COLO829 (cell line): ENCODE data around the gene NECTIN2.
"Not testable (repeated sequence)": the region's sequence is repeated elsewhere in the genome, so short reads cannot be mapped to it uniquely, and the experiment has no call there.

Source experiments
- DNase-seq: peaks from one replicate; pipeline ENCODE4 v3.0.0; 2012; ENCODE audit warnings: low spot score

Gene NECTIN2

GRCh38 chr19:44851427-44851826 is 5.3 kb downstream of the NECTIN2 start:
- DNase-seq: no peak

GRCh38 chr19:44855606-44856005 is 9.5 kb downstream of the NECTIN2 start:
- no peak for DNase-seq

- no peak for DNase-seq
Observed at GRCh38 chr19:44856421-44857083, 10.5 kb downstream of the NECTIN2 start.

DNA sequence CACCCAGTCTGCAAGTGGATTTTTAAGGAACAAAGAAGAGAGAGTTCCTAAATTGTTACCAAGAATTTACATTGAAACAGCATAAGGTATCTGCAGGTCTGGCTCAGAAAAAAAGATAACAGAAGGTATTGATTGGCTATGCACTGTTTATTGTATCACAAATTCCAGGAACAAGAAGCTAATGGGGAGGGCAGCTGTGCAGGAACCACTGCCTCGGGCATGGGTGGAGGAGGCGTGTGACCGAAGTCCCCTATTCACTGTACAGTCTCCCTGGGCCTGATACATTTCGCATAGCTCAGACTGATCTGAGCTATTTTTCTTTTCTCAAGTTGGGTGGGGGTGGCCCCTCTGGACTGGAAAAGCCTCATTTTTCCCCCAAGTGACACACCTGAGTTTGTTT is 11.7 kb downstream of the NECTIN2 start:
- DNase-seq: no peak

- DNase-seq: not testable (repeated sequence)
Observed at GRCh38 chr19:44861576-44861975, 15.5 kb downstream of the NECTIN2 start.

- no peak for DNase-seq
Observed at GRCh38 chr19:44863990-44864389, 17.9 kb downstream of the NECTIN2 start.

DNA sequence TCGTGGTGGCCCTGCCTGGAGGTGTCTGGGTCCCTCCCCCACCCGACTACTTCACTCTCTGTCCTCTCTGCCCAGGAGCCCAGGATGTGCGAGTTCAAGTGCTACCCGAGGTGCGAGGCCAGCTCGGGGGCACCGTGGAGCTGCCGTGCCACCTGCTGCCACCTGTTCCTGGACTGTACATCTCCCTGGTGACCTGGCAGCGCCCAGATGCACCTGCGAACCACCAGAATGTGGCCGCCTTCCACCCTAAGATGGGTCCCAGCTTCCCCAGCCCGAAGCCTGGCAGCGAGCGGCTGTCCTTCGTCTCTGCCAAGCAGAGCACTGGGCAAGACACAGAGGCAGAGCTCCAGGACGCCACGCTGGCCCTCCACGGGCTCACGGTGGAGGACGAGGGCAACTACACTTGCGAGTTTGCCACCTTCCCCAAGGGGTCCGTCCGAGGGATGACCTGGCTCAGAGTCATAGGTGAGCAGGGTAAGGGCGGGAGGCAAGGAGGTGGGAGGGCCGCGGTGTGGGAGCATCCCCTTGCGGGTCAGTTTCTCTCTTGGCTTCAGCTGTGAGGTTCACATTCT is 19.2 kb downstream of the NECTIN2 start:
- no peak for DNase-seq

DNA sequence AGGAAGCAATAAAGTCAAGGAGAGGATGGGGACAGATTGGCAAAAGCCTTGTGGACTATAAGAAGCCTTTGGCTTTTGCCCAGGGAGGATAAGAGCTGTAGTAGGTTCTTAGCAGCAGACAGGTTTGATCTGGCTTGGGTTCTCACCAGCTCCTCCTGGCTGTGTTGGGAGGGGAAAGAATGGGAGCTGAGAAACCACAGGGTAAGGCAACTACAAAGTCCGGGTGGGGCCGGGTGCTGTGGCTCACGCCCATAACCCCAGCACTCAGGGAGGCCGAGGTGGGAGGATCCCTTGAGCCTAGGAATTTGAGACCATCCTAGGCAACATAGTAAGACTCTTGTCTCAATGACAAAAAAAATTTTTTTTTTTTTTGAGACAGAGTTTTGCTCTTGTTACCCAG is 20.6 kb downstream of the NECTIN2 start:
- DNase-seq: no peak

GRCh38 chr19:44867578-44867977 is 21.5 kb downstream of the NECTIN2 start:
- DNase-seq: no peak

GRCh38 chr19:44869733-44870470 is 23.8 kb downstream of the NECTIN2 start:
- no peak for DNase-seq

GRCh38 chr19:44871809-44872208 is 25.7 kb downstream of the NECTIN2 start:
- no peak for DNase-seq

DNA sequence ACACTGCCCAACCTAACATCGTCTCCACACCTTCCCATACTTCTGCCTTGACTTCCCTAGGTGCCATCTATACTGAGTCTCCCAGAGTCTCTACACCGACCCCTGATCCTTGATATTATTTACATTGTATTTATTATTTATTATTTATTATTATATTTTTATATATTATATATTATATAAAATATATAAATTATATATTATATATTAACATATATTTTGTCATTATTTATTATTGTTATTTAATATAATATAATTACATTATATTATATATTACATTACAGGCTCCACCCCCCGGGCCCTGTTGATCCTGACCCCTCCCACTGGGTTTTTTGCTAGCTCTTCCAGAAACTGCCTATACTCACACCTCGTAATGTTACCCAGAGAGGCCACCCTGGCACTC is 26.6 kb downstream of the NECTIN2 start:
- no peak for DNase-seq

DNA sequence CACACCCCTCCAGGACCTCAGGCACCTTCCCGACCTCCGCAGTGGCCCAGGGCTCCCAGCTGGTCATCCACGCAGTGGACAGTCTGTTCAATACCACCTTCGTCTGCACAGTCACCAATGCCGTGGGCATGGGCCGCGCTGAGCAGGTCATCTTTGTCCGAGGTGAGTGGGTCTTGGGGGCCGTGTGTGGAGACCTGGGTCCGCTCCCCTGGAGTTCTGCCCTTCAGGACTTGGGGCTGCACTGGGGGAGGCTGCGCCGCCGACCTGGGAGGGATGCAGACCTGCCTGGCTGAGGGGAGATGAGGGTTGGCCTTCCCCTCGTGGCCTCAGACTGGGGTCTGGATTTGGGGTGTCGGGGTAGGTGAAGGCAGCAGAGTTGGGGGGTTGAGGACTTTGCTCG is 28.2 kb downstream of the NECTIN2 start:
- DNase-seq: no peak

- DNase-seq: no peak
Observed at GRCh38 chr19:44875666-44876451, 29.8 kb downstream of the NECTIN2 start.

- DNase-seq: no peak
Observed at GRCh38 chr19:44876930-44877535, 30.9 kb downstream of the NECTIN2 start.

GRCh38 chr19:44878120-44878865 is 32.2 kb downstream of the NECTIN2 start:
- no peak for DNase-seq

GRCh38 chr19:44879309-44880065 is 33.4 kb downstream of the NECTIN2 start:
- no peak for DNase-seq

- DNase-seq: no peak
Observed at GRCh38 chr19:44882063-44882462, 36.0 kb downstream of the NECTIN2 start.

DNA sequence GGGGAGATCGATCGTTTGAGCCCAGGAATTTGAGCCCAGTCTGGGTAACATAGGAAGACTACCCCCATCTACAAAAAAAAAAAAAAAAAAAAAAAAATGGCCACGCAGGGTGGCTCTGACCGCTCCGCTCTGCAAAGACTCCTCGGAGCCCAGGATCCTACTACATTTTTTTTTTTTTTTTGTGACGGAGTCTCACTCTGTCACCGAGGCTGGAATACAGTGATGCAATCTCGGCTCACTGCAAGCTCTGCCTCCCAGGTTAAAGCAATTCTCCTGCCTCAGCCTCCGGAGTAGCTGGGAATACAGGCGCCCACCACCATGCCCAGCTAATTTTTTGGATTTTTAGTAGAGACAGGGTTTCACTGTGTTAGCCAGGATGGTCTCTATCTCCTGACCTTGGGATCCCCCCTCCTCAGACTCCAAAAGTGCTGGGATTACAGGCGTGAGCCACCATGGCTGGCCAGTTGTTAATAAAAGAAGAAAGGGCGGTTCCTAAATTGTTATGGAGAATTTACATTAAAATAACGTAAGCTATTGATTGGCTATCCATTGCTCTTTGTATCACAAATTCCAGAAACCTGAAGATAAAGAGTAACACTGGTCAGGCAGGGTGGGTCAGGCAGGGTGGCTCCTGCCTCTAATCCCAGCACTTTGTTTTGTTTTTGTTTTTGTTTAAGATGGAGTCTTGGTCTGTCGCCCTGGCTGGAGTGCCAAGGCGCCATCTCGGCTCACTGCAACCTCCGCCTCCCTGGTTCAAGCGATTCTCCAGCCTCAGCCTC is 36.7 kb downstream of the NECTIN2 start:
- DNase-seq: not testable (repeated sequence)

GRCh38 chr19:44883922-44884321 is 37.8 kb downstream of the NECTIN2 start:
- DNase-seq: no peak
